Stimulated activated CD8-positive, alpha-beta memory T cell treated with anti-CD3 and anti-CD28 coated beads, Interleukin-15, amount 100 ng/mL, for 4 hours (primary cell): Measurements from ENCODE around the gene MRPS23.

Experiments used
- DNase-seq, 2 donors: peaks; one replicate each; pipeline ENCODE4 v3.0.0-alpha.2; 2020; ENCODE audit warnings: low read depth in 2 of 2

Gene MRPS23

GRCh38 chr17:57794841-57795240 is 55.0 kb downstream of the MRPS23 start:
- no peak for DNase-seq

GRCh38 chr17:57788725-57789124 is 61.1 kb downstream of the MRPS23 start:
- no peak for DNase-seq

- no peak for DNase-seq
These were observed 64.8 kb downstream of the MRPS23 start for GRCh38 chr17:57785022-57785421.
